Mesothelial cell of epicardium (in vitro differentiated cells): ENCODE results near the gene TBX20. TPM values are rescaled to one million over a fixed set of nuclear protein-coding genes. Genes with fewer than 3 reads are reported as not detected.
"Not testable (repeated sequence)": the region's sequence is repeated elsewhere in the genome, so short reads cannot be mapped to it uniquely, and the experiment has no call there.

Source experiments
- DNase-seq, 2 experiments: peaks; one replicate each; pipeline ENCODE4 v3.0.0; 2021; ENCODE audit warnings: low spot score in 2 of 2; ENCODE audit not compliant: unreplicated experiment in 2 of 2
- H3K27ac Mint-ChIP-seq: 2 replicates; pipeline ENCODE4 v1.8.0; 2021; ENCODE audit warnings: mixed read lengths
- H3K27me3 Mint-ChIP-seq: 2 replicates; pipeline ENCODE4 v1.8.0; 2021; ENCODE audit warnings: low read depth, mixed read lengths
- H3K36me3 Mint-ChIP-seq: 2 replicates; pipeline ENCODE4 v1.8.0; 2021; ENCODE audit warnings: mixed read lengths
- H3K4me1 Mint-ChIP-seq: 2 replicates; pipeline ENCODE4 v1.8.0; 2021; ENCODE audit warnings: mixed read lengths
- H3K4me3 Mint-ChIP-seq: 2 replicates; pipeline ENCODE4 v1.8.0; 2021; ENCODE audit warnings: mild to moderate bottlenecking, moderate library complexity, mixed read lengths
- H3K9me3 Mint-ChIP-seq: 2 replicates; pipeline ENCODE4 v1.8.0; 2021; ENCODE audit warnings: mixed read lengths
- CTCF ChIP-seq: fragments of 200-600 bp; sonication (generic); IDR thresholded peaks from one replicate; pipeline ENCODE4 v1.5.0; 2021; ENCODE audit warnings: antibody characterized with exemption; ENCODE audit not compliant: unreplicated experiment
- total RNA-seq: library from RNA; stranded (reverse); gene quantifications from 3 replicates; pipeline ENCODE4 v1.2.1, GENCODE V29; 2021

TBX20 gene
- total RNA-seq, 1 donor from 2014 or later, result 9.4 TPM

- DNase-seq, result no peak
- no peak overlapping the region for H3K4me3 Mint-ChIP-seq
- peaks cover 41% of the 10 kb centered on the region for H3K27me3 Mint-ChIP-seq
Observed at GRCh38 chr7:35241436-35241835, 12.5 kb downstream of the TBX20 start.

GRCh38 chr7:35241008-35241407 lies 12.9 kb downstream of the TBX20 start:
- not testable (repeated sequence) for H3K4me3 Mint-ChIP-seq, DNase-seq, H3K9me3 Mint-ChIP-seq, H3K36me3 Mint-ChIP-seq, H3K4me1 Mint-ChIP-seq, H3K27ac Mint-ChIP-seq
- peaks cover 38% of the 10 kb centered on the region for H3K27me3 Mint-ChIP-seq

More at GRCh38 chr7:35241436-35241835, 12.5 kb downstream of the TBX20 start:
- H3K27ac Mint-ChIP-seq, result no peak overlapping the region
- H3K4me1 Mint-ChIP-seq, result no peaks in the 10 kb centered on the region
- no peaks in the 10 kb centered on the region for H3K36me3 Mint-ChIP-seq
- no peaks in the 10 kb centered on the region for H3K9me3 Mint-ChIP-seq
- no peak for TF ChIP-seq CTCF

GRCh38 chr7:35238456-35238855 lies 15.4 kb downstream of the TBX20 start:
- DNase-seq, H3K4me3 Mint-ChIP-seq, H3K4me1 Mint-ChIP-seq, H3K9me3 Mint-ChIP-seq, H3K27ac Mint-ChIP-seq, H3K36me3 Mint-ChIP-seq: not testable (repeated sequence)
- peaks cover 15% of the 10 kb centered on the region for H3K27me3 Mint-ChIP-seq

GRCh38 chr7:35232994-35233393 lies 20.9 kb downstream of the TBX20 start:
- Mint-ChIP-seq H3K9me3 (no peaks in the 10 kb centered on the region), H3K27ac (no peak overlapping the region), H3K4me1 (peaks cover 16% of the 10 kb centered on the region), H3K27me3 (no peaks in the 10 kb centered on the region), H3K4me3 (no peak overlapping the region), H3K36me3 (no peaks in the 10 kb centered on the region)
- no peak for TF ChIP-seq CTCF
- no peak for DNase-seq

- not testable (repeated sequence) for H3K27ac Mint-ChIP-seq, H3K36me3 Mint-ChIP-seq, DNase-seq, H3K4me3 Mint-ChIP-seq, H3K27me3 Mint-ChIP-seq, H3K9me3 Mint-ChIP-seq
- H3K4me1 Mint-ChIP-seq, result peaks cover 16% of the 10 kb centered on the region
Observed at GRCh38 chr7:35231221-35231620, 22.7 kb downstream of the TBX20 start.

GRCh38 chr7:35229116-35229780 lies 24.7 kb downstream of the TBX20 start:
- H3K27me3 Mint-ChIP-seq, H3K27ac Mint-ChIP-seq, DNase-seq, H3K4me3 Mint-ChIP-seq, H3K9me3 Mint-ChIP-seq, H3K36me3 Mint-ChIP-seq: not testable (repeated sequence)
- peaks cover 16% of the 10 kb centered on the region for H3K4me1 Mint-ChIP-seq

GRCh38 chr7:35228496-35229051 lies 25.3 kb downstream of the TBX20 start:
- H3K9me3 Mint-ChIP-seq, H3K27me3 Mint-ChIP-seq, H3K27ac Mint-ChIP-seq, DNase-seq, H3K4me3 Mint-ChIP-seq, H3K36me3 Mint-ChIP-seq: not testable (repeated sequence)
- H3K4me1 Mint-ChIP-seq, result peaks cover 16% of the 10 kb centered on the region

GRCh38 chr7:35227438-35227837 lies 26.5 kb downstream of the TBX20 start:
- H3K27me3 Mint-ChIP-seq, result not testable (repeated sequence)

GRCh38 chr7:35222445-35222844 lies 31.5 kb downstream of the TBX20 start:
- not testable (repeated sequence) for H3K36me3 Mint-ChIP-seq, H3K4me1 Mint-ChIP-seq, H3K27ac Mint-ChIP-seq, H3K4me3 Mint-ChIP-seq, H3K9me3 Mint-ChIP-seq, H3K27me3 Mint-ChIP-seq, DNase-seq

More at GRCh38 chr7:35227438-35227837, 26.5 kb downstream of the TBX20 start:
- not testable (repeated sequence) for H3K4me3 Mint-ChIP-seq, H3K9me3 Mint-ChIP-seq, DNase-seq, H3K36me3 Mint-ChIP-seq, H3K27ac Mint-ChIP-seq
- H3K4me1 Mint-ChIP-seq, result peaks cover 16% of the 10 kb centered on the region

GRCh38 chr7:35220176-35220575 lies 33.7 kb downstream of the TBX20 start:
- not testable (repeated sequence) for H3K9me3 Mint-ChIP-seq, H3K4me1 Mint-ChIP-seq, H3K27ac Mint-ChIP-seq, H3K36me3 Mint-ChIP-seq, DNase-seq, H3K27me3 Mint-ChIP-seq, H3K4me3 Mint-ChIP-seq

GRCh38 chr7:35216033-35216432 lies 37.9 kb downstream of the TBX20 start:
- not testable (repeated sequence) for H3K36me3 Mint-ChIP-seq, DNase-seq, H3K9me3 Mint-ChIP-seq, H3K4me1 Mint-ChIP-seq, H3K27me3 Mint-ChIP-seq, H3K27ac Mint-ChIP-seq, H3K4me3 Mint-ChIP-seq

- not testable (repeated sequence) for H3K4me1 Mint-ChIP-seq, DNase-seq, H3K9me3 Mint-ChIP-seq, H3K4me3 Mint-ChIP-seq, H3K27me3 Mint-ChIP-seq, H3K27ac Mint-ChIP-seq, H3K36me3 Mint-ChIP-seq
Observed at GRCh38 chr7:35215063-35215462, 38.8 kb downstream of the TBX20 start.
